ENCODE measurements around the gene PRR30.
A peak's percentile ranks its signal among the peaks of the same experiment; 100 is the strongest.

The PRR30 gene

DNA sequence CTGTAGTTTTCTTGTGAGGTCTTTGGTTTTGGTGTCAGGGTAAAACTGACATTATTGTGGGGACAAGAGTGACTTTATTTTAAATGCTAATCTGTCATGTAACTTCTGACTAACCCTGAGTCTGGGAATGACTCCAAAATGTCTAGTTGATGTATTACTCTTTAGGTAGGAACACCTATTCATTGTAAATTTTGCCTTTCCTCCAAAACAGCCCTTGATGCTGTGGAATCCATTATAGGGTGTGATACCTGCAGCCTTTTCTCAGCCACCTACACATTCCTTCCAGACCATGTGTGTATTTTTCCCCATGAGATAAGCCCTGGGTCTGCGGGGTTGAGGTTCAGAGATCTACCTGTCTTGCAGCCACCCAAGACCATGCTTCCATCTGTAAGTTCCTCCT, 4.1 kb upstream of the PRR30 start:
- TF ChIP-seq, protein P1, sequence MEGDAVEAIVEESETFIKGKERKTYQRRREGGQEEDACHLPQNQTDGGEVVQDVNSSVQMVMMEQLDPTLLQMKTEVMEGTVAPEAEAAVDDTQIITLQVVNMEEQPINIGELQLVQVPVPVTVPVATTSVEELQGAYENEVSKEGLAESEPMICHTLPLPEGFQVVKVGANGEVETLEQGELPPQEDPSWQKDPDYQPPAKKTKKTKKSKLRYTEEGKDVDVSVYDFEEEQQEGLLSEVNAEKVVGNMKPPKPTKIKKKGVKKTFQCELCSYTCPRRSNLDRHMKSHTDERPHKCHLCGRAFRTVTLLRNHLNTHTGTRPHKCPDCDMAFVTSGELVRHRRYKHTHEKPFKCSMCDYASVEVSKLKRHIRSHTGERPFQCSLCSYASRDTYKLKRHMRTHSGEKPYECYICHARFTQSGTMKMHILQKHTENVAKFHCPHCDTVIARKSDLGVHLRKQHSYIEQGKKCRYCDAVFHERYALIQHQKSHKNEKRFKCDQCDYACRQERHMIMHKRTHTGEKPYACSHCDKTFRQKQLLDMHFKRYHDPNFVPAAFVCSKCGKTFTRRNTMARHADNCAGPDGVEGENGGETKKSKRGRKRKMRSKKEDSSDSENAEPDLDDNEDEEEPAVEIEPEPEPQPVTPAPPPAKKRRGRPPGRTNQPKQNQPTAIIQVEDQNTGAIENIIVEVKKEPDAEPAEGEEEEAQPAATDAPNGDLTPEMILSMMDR (IDR thresholded peaks at IDR 0.05; ENCODE audit: low read depth, low read length) = no peak
- TF ChIP-seq, protein P2, sequence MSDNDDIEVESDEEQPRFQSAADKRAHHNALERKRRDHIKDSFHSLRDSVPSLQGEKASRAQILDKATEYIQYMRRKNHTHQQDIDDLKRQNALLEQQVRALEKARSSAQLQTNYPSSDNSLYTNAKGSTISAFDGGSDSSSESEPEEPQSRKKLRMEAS (IDR thresholded peaks at IDR 0.05; ENCODE audit: low read depth, low read length) = no peak
- TF ChIP-seq MYC (IDR thresholded peaks at IDR 0.05; ENCODE audit: low read depth, low read length) = no peak
- TF ChIP-seq POLR2A (IDR thresholded peaks at IDR 0.05; ENCODE audit: extremely low read depth, insufficient read length) = no peak
- no peak overlapping the region for H3K4me3 ChIP-seq (ENCODE audit: low read depth, low read length)
- DNase-seq (ENCODE audit: low read depth) = no peak

DNA sequence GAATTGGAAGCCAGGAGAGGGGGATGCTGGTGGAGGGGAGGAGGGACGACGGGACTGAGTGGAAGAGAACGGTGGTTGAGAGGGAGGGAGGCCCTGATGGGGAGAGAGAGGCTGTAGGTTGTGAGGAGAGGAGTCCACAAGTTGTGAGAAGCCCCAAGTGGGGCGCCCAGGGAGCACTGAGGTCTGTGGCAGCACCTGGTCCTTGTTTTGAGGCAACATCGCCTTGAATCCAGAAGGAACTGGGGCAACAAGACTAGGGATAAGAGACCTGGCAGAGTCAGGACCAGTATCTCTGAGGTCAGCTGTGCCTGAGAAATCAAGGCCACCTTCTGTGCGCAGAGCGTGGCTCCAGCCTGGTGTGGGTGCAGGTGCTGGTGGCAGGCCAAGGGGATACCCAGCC, 1.1 kb downstream of the PRR30 start:
- H3K4me3 ChIP-seq (ENCODE audit: low read depth, low read length) = no peak overlapping the region
- TF ChIP-seq, protein P2 (IDR thresholded peaks at IDR 0.05; ENCODE audit: low read depth, low read length) = no peak
- TF ChIP-seq POLR2A (IDR thresholded peaks at IDR 0.05; ENCODE audit: extremely low read depth, insufficient read length) = no peak
- no peak for DNase-seq (ENCODE audit: low read depth)

DNA sequence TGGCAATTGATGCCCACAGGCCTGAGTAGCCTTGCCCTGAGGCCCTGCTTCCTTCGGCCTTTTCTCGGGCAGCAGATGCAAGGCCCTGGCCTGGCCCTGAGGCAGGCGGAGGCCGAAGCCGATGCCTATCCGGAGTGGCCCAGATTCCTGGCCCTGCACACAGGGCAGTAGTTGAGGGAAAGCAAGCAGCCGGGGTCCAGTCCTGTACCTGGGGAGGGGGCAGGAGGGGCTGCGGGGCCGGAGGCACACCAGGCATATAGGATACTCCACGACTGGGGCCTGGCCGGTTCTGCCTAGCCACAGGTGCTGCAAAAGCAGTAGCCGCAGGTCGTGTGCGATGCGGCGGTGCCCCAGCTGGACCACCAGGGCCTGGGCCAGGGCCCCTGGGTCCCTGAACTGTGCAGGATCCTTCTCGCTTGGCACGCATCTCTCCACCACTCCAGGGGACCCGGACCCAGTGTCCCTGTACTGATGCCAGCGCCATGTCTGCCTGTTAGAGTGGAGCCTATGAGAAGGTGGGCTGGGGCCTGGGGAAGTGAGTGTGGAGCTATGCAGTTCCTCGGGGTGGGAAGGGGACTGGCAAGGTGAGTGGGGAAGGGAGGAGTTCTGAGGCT, 1.8 kb downstream of the PRR30 start:
- no peak overlapping the region for H3K4me3 ChIP-seq (ENCODE audit: low read depth, low read length)
- no peak for DNase-seq (ENCODE audit: low read depth)
- TF ChIP-seq POLR2A (IDR thresholded peaks at IDR 0.05; ENCODE audit: extremely low read depth, insufficient read length) (no peak), MYC (IDR thresholded peaks at IDR 0.05; ENCODE audit: low read depth, low read length) (no peak)
- TF ChIP-seq, protein P1 (IDR thresholded peaks at IDR 0.05; ENCODE audit: low read depth, low read length) = no peak
- TF ChIP-seq, protein P2 (IDR thresholded peaks at IDR 0.05; ENCODE audit: low read depth, low read length) = no peak

DNA sequence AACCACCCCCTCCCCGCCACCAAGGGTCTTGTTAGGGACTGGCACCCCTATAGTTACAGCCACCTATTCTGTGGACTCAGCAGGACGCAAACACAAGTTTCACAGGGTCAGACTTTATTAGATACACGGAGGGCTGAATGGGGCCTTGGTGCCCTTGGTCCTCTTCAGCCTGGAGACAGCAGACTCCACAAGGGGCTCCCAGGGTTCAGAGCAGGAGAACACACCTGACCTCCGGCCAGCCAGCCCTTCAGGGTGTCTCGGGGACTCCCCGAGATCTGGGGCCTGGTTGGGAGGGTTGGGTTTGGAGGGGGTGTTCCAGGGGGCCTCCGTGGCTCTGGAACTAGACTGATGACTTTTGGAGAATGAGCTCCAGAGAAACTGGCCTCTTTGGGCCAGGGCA, 2.5 kb downstream of the PRR30 start:
- no peak for DNase-seq (ENCODE audit: low read depth)
- TF ChIP-seq POLR2A (IDR thresholded peaks at IDR 0.05; ENCODE audit: extremely low read depth, insufficient read length) (no peak), MYC (IDR thresholded peaks at IDR 0.05; ENCODE audit: low read depth, low read length) (no peak)
- TF ChIP-seq, protein P2 (IDR thresholded peaks at IDR 0.05; ENCODE audit: low read depth, low read length) = no peak
- TF ChIP-seq, protein P1 (IDR thresholded peaks at IDR 0.05; ENCODE audit: low read depth, low read length) = no peak
- no peak overlapping the region for H3K4me3 ChIP-seq (ENCODE audit: low read depth, low read length)

DNA sequence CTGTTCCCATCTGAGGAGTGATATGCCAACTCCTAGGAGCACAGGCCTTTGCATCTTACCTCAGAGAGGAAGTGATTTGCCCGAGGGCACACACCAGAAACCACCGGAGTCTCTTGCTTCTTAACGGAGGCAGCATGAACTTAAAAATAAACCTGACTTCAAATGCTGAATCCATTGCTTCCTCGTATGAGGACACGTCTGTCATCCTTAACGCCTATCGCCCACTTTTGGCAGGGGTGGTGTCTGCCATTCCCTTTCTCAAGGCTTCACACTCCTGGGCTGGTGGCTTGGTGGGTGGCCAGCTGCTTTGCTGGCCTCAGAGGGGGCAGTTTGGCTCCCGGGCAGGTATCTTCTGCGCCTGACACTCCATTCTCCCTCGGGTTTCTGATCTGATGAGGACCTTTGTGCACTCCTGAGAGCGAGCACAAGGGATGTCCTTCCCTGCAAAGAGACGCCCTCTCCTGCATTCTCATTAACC, 3.7 kb downstream of the PRR30 start:
- no peak overlapping the region for H3K4me3 ChIP-seq (ENCODE audit: low read depth, low read length)
- DNase-seq (ENCODE audit: low read depth) = peak; percentile 27
- no peak for TF ChIP-seq MYC (IDR thresholded peaks at IDR 0.05; ENCODE audit: low read depth, low read length)
- no peak for TF ChIP-seq POLR2A (IDR thresholded peaks at IDR 0.05; ENCODE audit: extremely low read depth, insufficient read length)
- TF ChIP-seq, protein P1 (IDR thresholded peaks at IDR 0.05; ENCODE audit: low read depth, low read length) = no peak
- TF ChIP-seq, protein P2 (IDR thresholded peaks at IDR 0.05; ENCODE audit: low read depth, low read length) = no peak

DNA sequence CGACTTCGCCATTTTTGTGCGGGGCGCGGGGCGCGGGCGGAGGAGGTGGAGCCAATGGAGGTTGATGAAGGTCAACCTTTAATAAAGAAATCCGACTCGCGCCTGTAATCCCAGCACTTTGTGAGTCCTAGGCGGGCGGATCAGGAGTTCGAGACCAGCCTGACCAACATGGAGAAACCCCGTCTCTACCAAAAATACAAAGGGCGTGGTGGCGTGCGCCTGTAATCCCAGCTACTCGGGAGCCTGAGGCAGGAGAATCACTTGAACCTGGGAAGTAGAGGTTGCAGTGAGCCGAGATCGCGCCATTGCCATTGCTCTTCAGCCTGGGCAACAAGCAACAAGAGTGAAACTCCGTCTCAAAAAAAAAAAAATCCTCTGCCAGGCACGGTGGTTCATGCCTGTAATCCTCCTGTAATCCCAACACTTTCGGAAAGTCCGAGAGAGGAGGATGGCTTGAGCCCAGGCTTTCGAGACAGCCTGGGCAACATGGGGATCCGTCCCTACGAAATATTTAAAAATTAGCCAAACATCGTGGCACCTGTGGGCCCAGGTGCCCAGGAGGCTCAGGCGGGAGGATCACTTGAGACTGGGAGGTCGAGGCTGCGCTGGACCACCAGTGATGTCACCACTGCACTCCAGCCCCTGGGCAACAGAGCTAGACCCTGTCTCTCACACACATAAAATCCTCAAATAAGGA, 4.3 kb downstream of the PRR30 start:
- TF ChIP-seq, protein P1 (IDR thresholded peaks at IDR 0.05; ENCODE audit: low read depth, low read length) = no peak
- no peak for TF ChIP-seq MYC (IDR thresholded peaks at IDR 0.05; ENCODE audit: low read depth, low read length)
- H3K4me3 ChIP-seq (ENCODE audit: low read depth, low read length) = no peak overlapping the region

More for the DNA sequence above, 4.3 kb downstream of the PRR30 start:
- DNase-seq (ENCODE audit: low read depth) = no peak

Data from NB4 (cell line).